GM21367 (cell line): ENCODE measurements around the gene DRC7.

ENCODE experiments used
- ATAC-seq: cut with Tn5 transposase; IDR thresholded peaks from one replicate; pipeline ENCODE4 v1.9.1; 2021; ENCODE audit not compliant: unreplicated experiment

DRC7 gene

DNA sequence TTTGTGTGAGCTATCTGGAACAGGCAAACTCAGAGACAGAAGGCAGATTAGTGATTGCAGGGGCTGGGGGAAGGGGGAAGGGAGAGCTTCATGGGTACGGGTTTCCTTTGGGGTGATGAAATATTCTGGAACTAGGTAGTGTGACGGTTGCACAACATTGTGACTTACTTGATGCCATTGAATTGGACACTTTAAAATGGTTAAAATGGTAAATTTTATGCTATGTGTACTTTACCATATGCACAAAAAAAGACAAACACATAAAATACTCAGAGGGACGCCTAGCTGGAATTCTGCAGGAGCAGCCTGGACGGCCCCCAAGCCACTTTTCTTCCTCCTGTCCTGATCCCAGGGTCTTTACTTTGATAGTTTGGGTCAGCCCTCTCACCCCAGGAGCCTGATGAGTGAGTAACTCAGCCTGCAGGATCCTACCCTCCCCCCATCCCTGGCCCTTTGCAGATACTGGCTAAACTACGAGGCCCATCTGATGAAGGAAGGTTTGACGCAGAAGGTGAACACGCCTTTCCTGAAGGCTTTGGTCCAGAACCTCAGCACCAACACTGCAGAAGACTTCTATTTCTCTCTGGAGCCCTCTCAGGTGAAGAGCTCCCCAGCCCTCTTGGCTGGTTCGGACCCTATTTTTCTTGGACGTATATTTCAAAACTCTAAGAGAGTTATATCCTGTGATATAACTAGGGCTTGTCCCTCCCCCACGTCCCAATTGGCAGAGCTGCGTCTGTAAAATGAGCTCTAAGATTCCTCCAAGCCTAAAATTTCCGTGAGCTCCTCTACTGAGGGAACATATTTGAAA lies 18.7 kb upstream of the DRC7 start:
- no peak for ATAC-seq

DNA sequence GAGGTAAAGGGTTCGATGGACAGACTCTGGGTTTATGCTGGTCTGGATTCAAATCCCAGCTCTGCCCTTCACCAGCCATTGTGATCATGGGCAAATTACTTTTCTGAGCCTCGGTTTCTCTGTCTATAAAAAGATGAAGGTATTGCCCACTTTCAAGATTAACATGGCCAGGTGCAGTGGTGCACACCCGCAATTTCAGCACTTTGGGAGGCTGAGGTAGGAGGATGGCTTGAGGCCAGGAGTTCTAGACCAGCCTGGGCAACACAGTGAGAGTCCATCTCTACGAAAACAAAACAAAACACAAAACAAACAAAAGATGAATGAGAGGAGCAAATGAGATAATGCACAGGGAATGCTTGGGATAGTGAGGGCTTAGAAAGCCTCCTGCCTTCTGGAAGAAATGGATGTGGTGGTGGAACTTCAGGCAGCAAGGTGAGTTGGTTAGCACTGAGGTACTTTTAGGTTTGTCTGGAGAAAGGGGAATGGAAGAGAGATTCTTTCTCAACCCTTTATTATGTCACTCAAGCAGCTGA lies 18.0 kb upstream of the DRC7 start:
- ATAC-seq, result no peak

DNA sequence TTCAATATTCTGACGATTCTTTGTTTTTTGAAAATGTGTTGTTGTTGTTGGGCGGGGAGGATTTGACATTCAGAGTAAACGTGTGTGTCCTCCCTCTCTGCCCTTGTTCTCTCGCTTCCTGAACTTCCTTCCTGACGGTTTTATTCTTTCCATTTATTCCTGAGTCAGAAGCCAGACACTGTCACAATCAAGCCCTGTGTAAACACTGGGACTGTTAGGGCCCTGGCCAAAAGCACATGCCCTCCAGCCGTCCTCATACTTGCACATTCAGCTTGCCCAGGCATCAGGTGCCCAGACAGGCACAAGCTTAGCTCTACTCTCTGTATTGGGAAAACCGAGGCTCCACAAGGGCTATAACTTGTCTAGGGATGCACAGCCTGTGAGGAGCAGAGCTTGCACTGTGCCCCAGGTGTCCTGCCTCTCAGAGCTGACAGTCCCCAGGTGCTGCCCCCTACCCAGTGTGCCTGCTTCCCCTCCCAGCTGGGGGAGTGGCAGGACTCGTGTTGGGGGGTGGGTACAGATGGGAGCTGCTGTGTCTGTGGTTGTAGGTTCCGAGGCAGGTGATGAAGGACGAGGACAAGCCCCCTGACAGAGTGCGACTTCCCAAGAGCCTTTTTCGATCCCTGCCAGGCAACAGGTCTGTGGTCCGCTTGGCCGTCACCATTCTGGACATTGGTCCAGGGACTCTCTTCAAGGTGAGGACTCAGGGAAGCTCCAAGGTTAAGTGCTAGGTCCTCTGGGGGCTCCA lies 16.8 kb upstream of the DRC7 start:
- no peak for ATAC-seq

DNA sequence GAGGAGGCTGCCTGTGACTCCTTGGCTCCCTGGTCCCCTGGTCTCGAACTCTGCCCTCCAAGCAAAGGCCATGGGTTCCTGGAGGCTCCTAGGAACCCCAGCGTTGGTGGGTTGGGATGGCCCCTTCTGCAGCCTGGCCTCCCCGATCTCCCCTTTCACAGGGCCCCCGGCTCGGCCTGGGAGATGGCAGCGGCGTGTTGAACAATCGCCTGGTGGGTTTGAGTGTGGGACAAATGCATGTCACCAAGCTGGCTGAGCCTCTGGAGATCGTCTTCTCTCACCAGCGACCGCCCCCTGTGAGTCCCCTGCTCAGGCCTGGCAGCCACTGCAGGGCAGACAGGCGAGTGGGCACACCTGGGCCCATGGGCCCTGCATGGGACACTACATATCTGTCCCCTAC lies 15.6 kb upstream of the DRC7 start:
- ATAC-seq, result no peak

GRCh38 chr16:57679767-57680482 lies 14.7 kb upstream of the DRC7 start:
- ATAC-seq, result no peak

GRCh38 chr16:57680842-57681375 lies 13.7 kb upstream of the DRC7 start:
- ATAC-seq, result no peak

DNA sequence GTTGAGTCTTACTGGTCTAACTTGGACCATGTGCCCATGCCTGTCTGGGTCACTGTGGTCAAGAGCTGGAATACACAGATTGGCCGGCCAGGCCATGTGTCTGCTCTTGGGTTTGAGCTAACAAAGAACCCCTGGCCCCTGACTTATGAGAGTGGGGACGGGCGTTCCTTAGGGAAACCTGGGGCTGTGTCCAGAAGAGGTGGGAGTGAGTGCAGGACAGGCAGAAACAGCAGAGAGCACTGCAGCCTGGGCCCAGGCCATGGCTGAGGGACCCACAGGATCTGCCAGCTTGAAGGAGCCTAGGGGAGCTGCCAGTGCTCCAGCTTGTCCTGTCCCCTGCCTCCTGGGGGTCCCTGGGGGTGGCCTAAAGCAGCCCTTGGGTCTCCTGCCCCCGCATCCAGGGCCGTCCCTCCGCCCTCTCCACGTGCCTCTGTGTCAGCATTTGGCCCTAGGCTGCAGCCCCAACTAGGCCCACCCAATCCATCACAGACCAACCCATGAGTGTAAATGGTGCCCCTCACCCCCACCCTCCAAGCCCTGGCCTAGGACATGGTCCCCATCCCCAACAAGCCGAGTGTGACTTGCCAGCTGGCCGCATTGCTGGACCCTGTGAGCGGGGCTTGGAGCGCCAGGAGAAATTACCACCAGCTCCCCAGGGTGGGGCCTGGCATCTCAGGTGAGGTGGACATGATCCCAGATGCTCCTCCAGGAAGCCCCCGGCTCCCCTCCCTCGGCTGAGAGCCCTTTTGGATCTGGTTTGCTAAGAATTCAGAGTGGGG lies 12.5 kb upstream of the DRC7 start:
- ATAC-seq, result no peak

- ATAC-seq, result no peak
Observed at GRCh38 chr16:57682809-57683635, 11.6 kb upstream of the DRC7 start.

DNA sequence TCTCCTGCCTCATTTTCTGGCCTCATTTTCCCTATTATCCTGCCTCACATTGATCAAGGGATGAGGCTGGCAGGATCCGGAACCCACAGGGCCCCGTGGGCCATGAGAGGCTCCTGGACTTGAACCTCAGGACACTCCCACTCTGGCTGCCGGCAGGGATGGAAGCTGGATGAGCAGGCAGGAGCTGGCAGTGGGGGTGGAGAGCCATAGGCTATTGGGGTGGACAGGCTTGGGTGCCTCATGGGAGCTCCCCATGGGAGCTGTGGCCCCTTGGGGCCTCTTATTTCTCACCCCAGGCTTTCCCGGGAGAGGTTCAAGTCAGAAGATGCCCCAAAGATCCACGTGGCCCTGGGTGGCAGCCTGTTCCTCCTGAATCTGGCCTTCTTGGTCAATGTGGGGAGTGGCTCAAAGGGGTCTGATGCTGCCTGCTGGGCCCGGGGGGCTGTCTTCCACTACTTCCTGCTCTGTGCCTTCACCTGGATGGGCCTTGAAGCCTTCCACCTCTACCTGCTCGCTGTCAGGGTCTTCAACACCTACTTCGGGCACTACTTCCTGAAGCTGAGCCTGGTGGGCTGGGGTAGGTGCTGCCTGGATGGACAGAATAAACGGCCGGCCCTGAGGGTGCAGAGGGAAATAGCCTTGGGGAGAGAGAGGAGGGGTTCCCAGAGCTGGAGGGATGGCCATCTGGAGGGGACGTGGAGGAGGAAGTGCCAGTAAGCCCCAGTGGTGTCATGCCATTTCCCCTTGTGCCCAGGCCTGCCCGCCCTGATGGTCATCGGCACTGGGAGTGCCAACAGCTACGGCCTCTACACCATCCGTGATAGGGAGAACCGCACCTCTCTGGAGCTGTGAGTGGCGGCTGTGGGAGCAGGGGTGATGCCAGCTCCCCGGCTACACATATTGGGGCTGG lies 10.7 kb upstream of the DRC7 start:
- no peak for ATAC-seq

DNA sequence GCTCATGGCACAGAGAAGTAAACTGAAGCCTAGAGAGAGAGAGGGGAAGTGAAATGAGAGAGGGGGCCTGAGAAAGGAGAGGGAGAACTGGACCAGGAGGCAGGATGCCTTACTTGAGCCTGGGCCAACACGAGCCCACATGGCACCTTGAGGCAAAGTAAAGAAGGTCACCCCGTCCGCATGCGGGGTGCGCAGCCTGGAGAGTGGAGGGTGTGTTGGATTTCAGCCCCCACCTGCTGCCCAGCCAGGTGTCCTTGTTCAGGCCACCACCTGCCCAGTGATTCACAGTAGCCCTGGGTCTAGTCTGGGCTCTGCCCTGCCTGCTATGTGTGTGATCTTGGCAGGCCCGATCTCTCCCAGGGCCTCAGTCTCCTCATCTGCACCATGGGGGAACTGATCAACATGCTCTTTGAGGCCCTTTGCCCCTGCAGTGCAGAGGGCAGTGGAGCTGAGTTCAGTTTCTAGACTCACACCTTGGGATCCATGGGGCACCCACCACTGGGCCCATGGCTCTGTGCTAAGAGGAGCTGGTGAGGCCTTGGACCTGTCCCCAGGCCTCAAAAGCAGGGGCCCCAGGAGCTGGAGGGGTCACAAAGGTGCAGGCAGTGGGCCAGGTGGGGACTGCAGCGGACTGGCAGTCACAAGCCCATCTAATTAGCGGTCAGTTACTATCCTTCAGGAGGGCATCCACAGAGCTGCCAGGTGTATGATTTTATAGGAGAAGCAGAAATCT lies 9.8 kb upstream of the DRC7 start:
- no peak for ATAC-seq

DNA sequence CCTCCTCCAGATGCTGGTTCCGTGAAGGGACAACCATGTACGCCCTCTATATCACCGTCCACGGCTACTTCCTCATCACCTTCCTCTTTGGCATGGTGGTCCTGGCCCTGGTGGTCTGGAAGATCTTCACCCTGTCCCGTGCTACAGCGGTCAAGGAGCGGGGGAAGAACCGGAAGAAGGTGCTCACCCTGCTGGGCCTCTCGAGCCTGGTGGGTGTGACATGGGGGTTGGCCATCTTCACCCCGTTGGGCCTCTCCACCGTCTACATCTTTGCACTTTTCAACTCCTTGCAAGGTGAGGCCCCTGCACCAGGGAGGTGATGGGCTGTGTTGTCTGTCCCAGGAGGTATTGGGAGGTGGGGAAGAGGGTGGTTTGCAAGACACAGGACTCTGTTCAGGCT lies 9.0 kb upstream of the DRC7 start:
- no peak for ATAC-seq

- no peak for ATAC-seq
Observed at GRCh38 chr16:57686577-57686976, 8.0 kb upstream of the DRC7 start.

GRCh38 chr16:57687363-57687929 lies 7.2 kb upstream of the DRC7 start:
- ATAC-seq, result no peak

DNA sequence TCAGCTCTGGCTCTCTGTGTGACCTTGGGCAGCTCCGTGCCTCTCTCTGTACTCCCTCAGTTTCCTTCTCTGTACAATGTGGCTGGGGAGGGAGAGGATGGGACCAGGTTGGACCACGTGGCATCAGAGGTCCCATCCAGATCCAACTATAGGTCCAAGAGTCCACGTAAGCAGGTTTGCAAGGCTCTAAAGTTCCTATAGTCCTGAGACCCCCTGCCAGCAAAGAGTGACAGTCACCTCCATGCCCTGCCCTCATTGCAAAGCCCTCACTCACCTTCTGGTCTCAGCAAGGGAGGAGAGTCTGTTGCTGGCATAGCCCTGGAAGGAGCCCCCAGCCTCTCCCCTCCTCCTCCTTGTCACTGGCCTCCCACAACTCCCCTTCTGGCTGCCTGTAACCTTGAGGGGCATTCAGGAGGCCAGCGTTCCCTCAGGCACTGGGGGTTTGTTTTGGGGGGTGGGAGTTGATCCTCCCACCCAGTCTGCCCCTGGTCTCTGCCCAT lies 6.1 kb upstream of the DRC7 start:
- ATAC-seq, result no peak

DNA sequence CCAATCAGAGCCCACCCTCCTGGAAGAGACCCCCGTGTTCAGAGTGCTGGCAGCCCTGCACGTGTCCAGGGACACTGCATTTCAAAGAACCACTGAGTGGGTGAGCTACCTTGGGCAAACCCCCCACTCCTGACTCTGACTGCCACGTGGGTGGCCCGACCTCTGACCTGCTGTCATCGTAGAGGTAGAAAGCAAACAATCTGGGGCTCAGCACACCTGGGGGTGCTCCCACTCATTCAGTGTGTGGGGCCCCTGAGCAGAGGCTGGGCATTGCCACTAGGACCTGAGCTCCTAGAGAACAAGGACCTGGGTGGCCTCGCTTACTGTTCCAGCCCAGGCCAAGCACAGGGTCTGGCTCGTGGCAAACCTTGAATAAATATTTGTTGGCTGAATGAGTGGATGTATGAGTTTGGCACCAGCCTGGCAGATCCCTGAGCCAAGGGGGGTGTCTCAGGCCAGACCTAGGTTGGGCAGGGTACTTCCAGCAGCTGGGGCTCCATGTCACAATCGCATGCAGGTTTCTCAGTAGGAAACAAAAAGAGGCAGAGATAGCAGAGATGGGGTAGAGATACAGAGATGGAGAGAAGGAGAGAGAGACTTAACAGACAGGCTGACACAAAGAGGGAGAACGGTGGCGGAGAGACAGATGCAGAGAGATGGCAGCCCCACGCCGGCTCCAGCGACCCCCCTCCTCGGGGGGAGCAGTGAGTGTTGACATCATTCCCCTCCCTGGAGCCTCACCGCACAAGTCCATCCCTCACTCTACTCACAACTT lies 5.4 kb upstream of the DRC7 start:
- ATAC-seq, result no peak

- ATAC-seq, result peak; percentile 56
Observed at GRCh38 chr16:57689762-57690558, 4.6 kb upstream of the DRC7 start.
